GM23248 (cell line): Measurements from ENCODE around the gene FHOD3. TPM values are rescaled to one million over a fixed set of nuclear protein-coding genes. Genes with fewer than 3 reads are reported as not detected.

Experiments used
- DNase-seq: peaks from one replicate; pipeline ENCODE4 v3.0.0-alpha.2; 2015
- H2AFZ ChIP-seq: fragments of 200-600 bp; sonication (generic); 2 replicates; pipeline ENCODE4 v1.6.1; 2016; ENCODE audit warnings: antibody characterized with exemption
- H3F3A ChIP-seq: fragments of 200-600 bp; sonication (generic); 2 replicates; pipeline ENCODE4 v1.6.1; 2016; ENCODE audit warnings: mild to moderate bottlenecking, antibody characterized with exemption, mixed run types; ENCODE audit not compliant: insufficient read depth
- H3K27ac ChIP-seq: fragments of 200-600 bp; sonication (generic); 2 replicates; pipeline ENCODE4 v1.5.1; 2016; ENCODE audit warnings: mild to moderate bottlenecking
- H3K27me3 ChIP-seq: fragments of 200-600 bp; sonication (generic); replicated peaks from 2 replicates; pipeline ENCODE4 v1.6.1; 2016; ENCODE audit warnings: mild to moderate bottlenecking; ENCODE audit not compliant: insufficient read depth
- H3K36me3 ChIP-seq: fragments of 200-600 bp; sonication (generic); 2 replicates; pipeline ENCODE4 v1.6.1; 2016; ENCODE audit warnings: low read depth, mild to moderate bottlenecking
- H3K4me1 ChIP-seq: fragments of 200-600 bp; sonication (generic); 2 replicates; pipeline ENCODE4 v1.6.1; 2016; ENCODE audit warnings: mild to moderate bottlenecking; ENCODE audit not compliant: insufficient read depth
- H3K4me2 ChIP-seq: fragments of 200-600 bp; sonication (generic); one replicate; pipeline ENCODE4 v1.6.1; 2016; ENCODE audit warnings: mild to moderate bottlenecking; ENCODE audit not compliant: unreplicated experiment
- H3K4me3 ChIP-seq: fragments of 200-600 bp; sonication (generic); 2 replicates; pipeline ENCODE4 v1.5.1; 2016; ENCODE audit warnings: mild to moderate bottlenecking
- H3K79me2 ChIP-seq: fragments of 200-600 bp; sonication (generic); 2 replicates; pipeline ENCODE4 v1.6.1; 2016; ENCODE audit warnings: mild to moderate bottlenecking; ENCODE audit not compliant: insufficient read depth
- H3K9ac ChIP-seq: fragments of 200-600 bp; sonication (generic); 2 replicates; pipeline ENCODE4 v1.6.1; 2016; ENCODE audit warnings: mild to moderate bottlenecking
- H3K9me2 ChIP-seq: fragments of 200-600 bp; sonication (generic); 2 replicates; pipeline ENCODE4 v1.6.1; 2016; ENCODE audit warnings: mixed run types, mild to moderate bottlenecking, moderate library complexity; ENCODE audit not compliant: insufficient read depth
- H3K9me3 ChIP-seq: fragments of 200-600 bp; sonication (generic); one replicate; pipeline ENCODE4 v1.6.1; 2017; ENCODE audit warnings: low read depth
- H4K20me1 ChIP-seq: fragments of 200-600 bp; sonication (generic); 2 replicates; pipeline ENCODE4 v1.6.0; 2016; ENCODE audit not compliant: insufficient read depth
- EZH2 ChIP-seq: fragments of 200-600 bp; sonication (generic); IDR thresholded peaks from 2 replicates; pipeline ENCODE4 v1.6.1; 2018; ENCODE audit warnings: antibody characterized with exemption, mild to moderate bottlenecking; ENCODE audit not compliant: insufficient read depth, poor library complexity, severe bottlenecking
- EZH2phosphoT487 ChIP-seq: fragments of 200-600 bp; sonication (generic); IDR thresholded peaks from 2 replicates; pipeline ENCODE4 v1.6.1; 2018; ENCODE audit warnings: antibody characterized with exemption, moderate library complexity, mild to moderate bottlenecking, low read depth; ENCODE audit not compliant: insufficient read depth
- WGBS, 2 experiments: methylation state at CpG; one replicate each; pipeline ENCODE4 v1.1.6; 2015 to 2017; ENCODE audit warnings: low lambda C conversion rate in 2 of 2, low coverage in 1 of 2; ENCODE audit errors: missing lambda C conversion rate in 2 of 2; 5-methylcytosine and 5-hydroxymethylcytosine counted together
- in situ Hi-C: fragments of 300-500 bp; cut with MboI; formaldehyde crosslinking; loops from 2 replicates; pipeline ENCODE4 v1.15.0; 2020
- polyA plus RNA-seq: library from polyadenylated mRNA; unstranded; fragments of >200 nt; fragmentation: Nextera tagmentation; extraction: Ambion mirVana; gene quantifications from 2 replicates; pipeline ENCODE4 v1.2.1, GENCODE V29; 2016
- total RNA-seq: library from RNA; depleted of rRNA; stranded (reverse); fragments of >200 nt; shearing (Covaris generic); gene quantifications from 2 replicates; pipeline ENCODE4 v1.2.3, GENCODE V29; 2014

The FHOD3 gene
- total and polyA plus RNA-seq, 2 experiments from 2014 or later, result 1.6 to 10.1 TPM

DNA sequence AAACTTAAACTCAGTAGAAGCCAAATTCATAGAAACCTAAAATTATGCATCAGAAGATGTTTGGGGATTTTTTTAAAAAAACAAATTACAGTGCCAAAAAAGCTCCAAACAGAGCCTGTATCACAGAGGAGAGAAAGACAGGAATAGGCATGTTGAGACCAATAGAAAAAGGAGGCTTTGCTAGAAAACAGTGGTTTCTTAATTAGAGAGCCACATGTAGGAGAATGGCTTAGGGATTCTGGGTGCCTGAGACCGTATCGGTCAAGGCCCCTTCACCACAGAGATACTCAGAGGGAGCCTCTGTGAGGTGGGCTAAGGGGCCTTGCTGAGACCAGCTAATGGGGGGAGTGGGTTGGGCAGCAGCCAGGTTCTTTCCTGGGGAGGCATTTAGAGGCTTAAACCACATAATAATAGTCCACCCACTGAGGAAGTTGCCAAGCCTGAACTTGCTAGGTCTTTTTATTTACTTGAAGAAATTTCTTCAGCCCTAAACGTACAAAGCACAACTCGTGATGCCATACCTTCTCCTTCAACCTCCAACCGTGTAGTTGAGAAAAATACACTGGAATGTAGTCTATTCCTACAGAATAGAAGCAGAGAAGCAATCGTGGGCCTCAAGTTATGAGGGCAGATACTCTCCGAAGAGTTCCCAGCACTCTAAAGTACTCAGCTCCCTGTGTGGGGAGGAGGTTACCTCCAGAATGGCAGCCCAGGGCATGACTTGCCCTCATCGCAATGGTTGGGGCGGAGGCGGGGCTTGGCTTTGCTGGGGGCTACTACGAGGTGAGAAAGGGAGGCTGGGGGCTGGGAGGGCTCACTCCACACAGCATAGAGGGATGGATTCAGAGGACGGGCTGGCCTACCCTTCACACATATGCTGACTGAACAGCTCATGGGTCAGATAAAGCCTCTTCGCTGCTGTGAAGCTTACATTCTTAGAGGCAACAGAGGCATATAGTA is 293.4 kb downstream of the FHOD3 start:
- no peaks in the 10 kb centered on the region for H3K9me2 ChIP-seq
- no peak overlapping the region for H2AFZ ChIP-seq
- peaks cover 12% of the 10 kb centered on the region; the same call in 1 of the 2 replicates for H3F3A ChIP-seq
- no peaks in the 10 kb centered on the region for H3K79me2 ChIP-seq
- peak overlapping the region; percentile 13 for H3K4me2 ChIP-seq
- H3K9ac ChIP-seq, result no peak overlapping the region
- WGBS, 2 experiments, result 97 to 98% methylated on average over 13 of the region's 13 CpGs
- in situ Hi-C loops, result no loop called here
- TF ChIP-seq EZH2, result no peak
- TF ChIP-seq EZH2phosphoT487, result no peak
- H3K4me1 ChIP-seq, result peaks cover 12% of the 10 kb centered on the region
- DNase-seq, result no peak
- no peaks in the 10 kb centered on the region for H3K36me3 ChIP-seq
- H3K27ac ChIP-seq, result no peak overlapping the region
- no peaks in the 10 kb centered on the region for H3K9me3 ChIP-seq
- H4K20me1 ChIP-seq, result no peaks in the 10 kb centered on the region
- no peaks in the 10 kb centered on the region for H3K27me3 ChIP-seq
- no peak overlapping the region for H3K4me3 ChIP-seq

DNA sequence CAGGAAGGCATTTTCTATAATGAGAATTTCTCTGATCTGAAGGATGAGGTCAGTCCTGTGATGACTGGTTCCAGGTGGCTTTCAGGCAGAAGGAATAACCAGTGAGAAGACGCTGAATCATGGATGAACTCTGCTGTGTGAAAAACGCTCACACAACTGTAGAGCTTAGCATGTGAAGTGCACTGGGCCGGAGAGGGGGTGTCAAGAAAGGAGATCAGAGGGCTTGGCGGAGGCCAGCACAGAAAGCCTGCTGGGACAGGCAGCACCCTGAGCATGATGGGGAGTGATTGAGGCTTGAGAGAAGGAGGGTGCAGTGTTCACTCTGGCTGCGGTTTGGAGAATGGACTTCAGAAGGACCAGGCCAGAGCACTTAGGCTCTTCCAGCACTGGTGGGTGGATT is 294.8 kb downstream of the FHOD3 start:
- Histone ChIP-seq H3K36me3 (no peaks in the 10 kb centered on the region), H3K9me3 (no peaks in the 10 kb centered on the region), H3K4me2 (no peak overlapping the region), H3F3A (peaks cover 12% of the 10 kb centered on the region; the same call in 1 of the 2 replicates), H3K4me1 (peaks cover 12% of the 10 kb centered on the region), H3K27me3 (no peaks in the 10 kb centered on the region), H3K27ac (no peak overlapping the region), H3K9ac (no peak overlapping the region), H2AFZ (no peak overlapping the region), H3K9me2 (no peaks in the 10 kb centered on the region), H3K79me2 (no peaks in the 10 kb centered on the region), H4K20me1 (no peaks in the 10 kb centered on the region), H3K4me3 (no peak overlapping the region)
- no peak for TF ChIP-seq EZH2
- TF ChIP-seq EZH2phosphoT487, result no peak
- peak; percentile 48 for DNase-seq
- WGBS, 2 experiments, result 77 to 83% methylated on average over 5 of the region's 5 CpGs
- in situ Hi-C loops, result no loop called here

DNA sequence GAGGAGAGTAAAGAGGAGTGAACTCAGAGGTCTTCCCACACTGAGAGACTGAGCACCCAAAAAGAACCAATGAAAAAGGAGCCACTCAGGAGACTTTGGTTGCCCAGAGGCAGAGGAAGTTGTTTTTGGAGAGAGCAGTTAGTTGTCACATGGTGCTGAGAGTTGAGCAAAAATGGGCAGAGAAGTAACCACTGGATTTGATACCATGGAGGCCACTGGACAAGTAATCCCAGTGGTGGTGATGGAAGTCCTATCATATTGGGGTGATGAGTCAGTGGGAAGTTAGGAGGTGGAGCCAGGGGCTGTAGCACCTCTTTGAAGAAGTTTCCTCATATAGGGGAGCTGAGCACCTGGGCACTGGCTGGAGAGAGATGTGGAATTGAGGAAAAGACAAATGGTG is 295.5 kb downstream of the FHOD3 start:
- in situ Hi-C loops, result no loop called here
- no peaks in the 10 kb centered on the region for H3K36me3 ChIP-seq
- TF ChIP-seq EZH2 (no peak), EZH2phosphoT487 (no peak)
- no peak overlapping the region for H3K27ac ChIP-seq
- H3F3A ChIP-seq, result peaks cover 12% of the 10 kb centered on the region; the same call in 1 of the 2 replicates
- no peak overlapping the region for H3K4me2 ChIP-seq
- H3K4me1 ChIP-seq, result peaks cover 12% of the 10 kb centered on the region
- peak; percentile 40 for DNase-seq
- no peak overlapping the region for H3K9ac ChIP-seq
- no peaks in the 10 kb centered on the region for H3K79me2 ChIP-seq
- no peak overlapping the region for H3K4me3 ChIP-seq
- no peaks in the 10 kb centered on the region for H3K9me3 ChIP-seq
- no peaks in the 10 kb centered on the region for H3K9me2 ChIP-seq
- no peaks in the 10 kb centered on the region for H4K20me1 ChIP-seq
- no peaks in the 10 kb centered on the region for H3K27me3 ChIP-seq
- H2AFZ ChIP-seq, result no peak overlapping the region

DNA sequence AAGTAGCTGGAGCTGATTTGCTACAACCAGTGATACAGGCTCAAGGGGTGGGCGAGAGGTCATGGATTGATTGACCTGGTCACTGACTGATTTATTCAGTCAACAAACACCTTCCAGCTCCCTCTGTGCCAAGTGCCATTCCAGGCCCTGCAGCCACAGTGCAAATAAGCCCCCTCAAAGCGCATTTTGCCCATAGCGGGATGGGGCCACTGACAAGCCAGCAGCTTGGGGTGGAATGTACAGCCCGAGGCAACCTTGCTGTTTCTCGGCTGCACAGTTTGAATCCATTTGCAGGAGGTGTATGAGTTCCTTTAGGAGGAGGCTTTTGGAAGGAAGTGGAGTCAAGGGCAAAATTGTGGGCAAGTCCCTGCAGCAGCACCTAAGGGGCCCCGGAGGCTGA is 296.1 kb downstream of the FHOD3 start:
- Histone ChIP-seq H3K9me3 (no peaks in the 10 kb centered on the region), H3K27me3 (no peaks in the 10 kb centered on the region), H3K4me3 (no peak overlapping the region), H3K9me2 (no peaks in the 10 kb centered on the region), H3K27ac (no peak overlapping the region), H2AFZ (no peak overlapping the region), H3F3A (peaks cover 12% of the 10 kb centered on the region; the same call in 1 of the 2 replicates), H3K36me3 (no peaks in the 10 kb centered on the region), H3K79me2 (no peaks in the 10 kb centered on the region), H3K4me1 (peaks cover 12% of the 10 kb centered on the region), H3K4me2 (no peak overlapping the region), H4K20me1 (no peaks in the 10 kb centered on the region), H3K9ac (no peak overlapping the region)
- 93 to 99% methylated on average over 6 of the region's 6 CpGs for WGBS, 2 experiments
- in situ Hi-C loops, result no loop called here
- DNase-seq, result no peak
- no peak for TF ChIP-seq EZH2phosphoT487
- TF ChIP-seq EZH2, result no peak
